HTR-8/SVneo (cell line): ENCODE data around the gene TCL1A.

Source experiments
- DNase-seq: peaks from one replicate; pipeline ENCODE4 v3.0.0; 2011; ENCODE audit warnings: low spot score, mixed read lengths; ENCODE audit not compliant: insufficient read length
- FAIRE-seq: peaks from 2 replicates; lab custom pipeline; 2011; peaks lifted over from hg19 to GRCh38; lab: Jason Lieb, UNC

The TCL1A gene

GRCh38 chr14:95710106-95710505 lies 3.8 kb downstream of the TCL1A start:
- DNase-seq, result no peak

DNA sequence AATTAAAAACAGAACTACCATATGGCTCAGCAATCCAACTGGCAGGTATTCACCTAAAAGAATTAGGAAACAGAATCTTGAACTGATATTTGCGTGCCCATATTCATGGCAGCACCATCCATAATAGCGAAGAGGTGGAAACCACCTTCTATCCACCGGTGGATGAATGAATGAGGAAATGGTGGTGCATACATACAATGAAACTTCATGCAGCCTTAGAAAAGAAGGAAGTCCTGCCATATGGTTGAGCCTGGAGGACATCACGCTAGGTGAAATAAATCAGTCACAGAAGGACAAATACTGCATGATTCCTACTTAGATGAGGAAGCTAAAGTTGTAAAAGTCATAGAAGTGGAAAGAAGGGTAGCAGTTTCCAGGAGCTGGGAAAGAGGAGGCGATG lies 6.6 kb downstream of the TCL1A start:
- no peak for DNase-seq
- FAIRE-seq, result no peak

More at GRCh38 chr14:95710106-95710505, 3.8 kb downstream of the TCL1A start:
- FAIRE-seq, result no peak

- FAIRE-seq (no peak), DNase-seq (no peak)
These were observed 8.4 kb downstream of the TCL1A start for GRCh38 chr14:95705518-95705917.

DNA sequence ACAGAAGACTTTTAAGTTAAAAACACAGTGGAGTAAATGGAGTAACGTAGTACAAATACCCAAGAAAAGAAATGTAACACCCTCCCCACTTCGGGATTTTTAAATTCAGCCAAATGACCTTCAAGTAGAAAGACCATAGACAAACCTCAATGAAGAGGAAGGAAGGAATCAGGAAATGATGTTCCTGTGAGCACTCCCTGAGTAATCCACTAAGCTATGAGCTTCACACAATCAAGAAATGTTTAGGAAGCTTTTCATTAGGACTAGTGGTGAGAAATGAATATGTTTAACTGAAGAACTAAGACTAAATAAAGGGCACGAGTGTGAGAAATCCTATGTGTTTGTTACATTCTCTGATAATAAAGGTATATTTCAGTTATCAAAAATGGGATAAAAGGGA lies 10.1 kb downstream of the TCL1A start:
- no peak for FAIRE-seq

DNA sequence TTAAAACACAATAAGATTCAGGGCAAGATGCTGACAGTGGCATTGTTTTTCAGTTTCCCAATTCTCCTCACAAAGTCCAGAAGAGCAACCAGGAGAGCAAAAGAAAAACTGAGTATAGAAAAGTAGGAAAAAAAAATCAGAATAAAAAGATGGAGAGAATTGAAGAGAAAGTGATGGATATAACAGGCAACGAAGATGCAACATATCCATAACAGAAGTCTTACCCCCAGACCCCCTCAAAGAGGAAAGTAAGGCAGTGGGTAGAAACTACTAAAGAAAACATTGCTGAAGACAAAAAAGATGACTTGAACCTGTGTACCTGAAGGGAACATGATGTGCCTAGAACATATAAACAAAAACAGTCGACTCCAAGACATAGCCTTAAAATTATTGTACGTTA lies 10.6 kb downstream of the TCL1A start:
- DNase-seq, result no peak
- no peak for FAIRE-seq

More for the DNA sequence above, 10.1 kb downstream of the TCL1A start:
- no peak for DNase-seq

DNA sequence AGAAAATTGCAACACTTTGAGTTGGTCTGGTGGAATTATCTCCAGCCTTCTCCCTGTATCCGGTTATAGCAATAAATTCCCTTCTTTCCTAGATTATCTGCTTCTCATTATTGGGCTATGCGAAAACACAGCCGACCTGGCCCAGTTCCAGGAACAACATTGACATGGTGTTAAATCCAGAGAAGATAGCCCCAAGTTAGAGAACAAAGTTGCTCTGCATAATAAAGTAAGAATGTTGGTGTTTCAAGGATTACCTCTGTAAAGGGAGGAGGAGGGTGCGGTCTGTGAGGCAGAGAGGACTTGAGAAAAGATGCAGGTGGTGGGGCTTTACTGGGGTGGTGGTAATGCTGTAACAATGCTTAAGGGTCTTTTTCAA lies 12.1 kb downstream of the TCL1A start:
- no peak for DNase-seq
- FAIRE-seq, result no peak

DNA sequence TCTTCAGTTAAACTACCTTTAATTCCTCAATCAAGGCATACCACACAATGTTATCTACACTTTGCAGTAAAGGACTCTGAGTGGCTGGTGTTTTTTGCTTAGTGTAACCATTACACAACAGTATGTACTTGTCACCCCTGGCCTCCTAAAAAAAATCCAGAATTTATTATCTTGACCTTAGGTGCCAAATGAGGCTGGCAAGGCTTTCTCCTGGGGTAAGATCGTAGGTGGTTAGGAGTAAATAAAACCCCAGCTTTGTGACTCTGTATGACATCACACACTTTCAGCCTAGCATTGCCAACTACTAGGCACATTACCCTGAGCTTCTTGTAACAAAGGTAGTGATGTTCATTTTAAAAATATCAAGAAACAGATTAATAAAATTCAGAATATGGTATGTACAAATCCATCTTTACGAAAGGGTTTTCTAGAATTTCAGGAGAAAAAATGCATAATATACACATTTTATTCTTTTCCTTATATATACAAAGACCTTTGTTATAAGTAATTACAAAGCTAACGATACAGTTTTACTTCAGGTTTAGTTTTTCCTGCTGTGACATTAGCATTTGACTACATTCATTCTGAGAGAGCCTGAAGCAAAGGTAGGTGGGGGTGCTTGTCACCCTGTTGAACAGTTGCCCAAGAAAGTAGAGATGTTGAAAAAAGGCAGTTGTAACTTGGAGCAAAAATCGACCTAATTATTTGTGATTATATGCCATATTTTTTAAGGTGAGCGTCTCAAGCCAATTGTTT lies 13.5 kb downstream of the TCL1A start:
- FAIRE-seq, result no peak

DNA sequence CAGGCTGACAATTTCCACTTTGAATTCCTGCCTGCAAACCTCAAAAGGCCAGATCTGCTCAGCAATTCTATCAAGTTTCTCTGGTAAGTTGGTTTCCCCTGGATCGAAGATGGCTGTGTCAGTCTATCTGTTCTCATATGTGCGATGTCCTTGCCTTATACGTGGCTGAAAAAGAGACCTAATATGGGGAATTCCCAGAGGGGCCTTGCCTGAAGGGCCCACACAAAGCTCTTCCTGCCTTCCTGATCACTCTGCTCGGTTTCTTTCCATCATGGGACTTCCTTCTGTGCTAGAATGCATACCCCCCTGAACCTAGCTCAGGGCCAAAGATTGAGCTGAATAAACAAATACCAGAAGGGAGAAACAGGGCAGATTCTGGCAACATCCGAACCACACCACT lies 14.5 kb downstream of the TCL1A start:
- FAIRE-seq, result no peak
- no peak for DNase-seq

More for the DNA sequence above, 13.5 kb downstream of the TCL1A start:
- DNase-seq, result no peak

GRCh38 chr14:95698287-95698686 lies 15.6 kb downstream of the TCL1A start:
- no peak for FAIRE-seq
- DNase-seq, result no peak

GRCh38 chr14:95697764-95698163 lies 16.2 kb downstream of the TCL1A start:
- DNase-seq (no peak), FAIRE-seq (no peak)

GRCh38 chr14:95696741-95697140 lies 17.2 kb downstream of the TCL1A start:
- DNase-seq (no peak), FAIRE-seq (no peak)

DNA sequence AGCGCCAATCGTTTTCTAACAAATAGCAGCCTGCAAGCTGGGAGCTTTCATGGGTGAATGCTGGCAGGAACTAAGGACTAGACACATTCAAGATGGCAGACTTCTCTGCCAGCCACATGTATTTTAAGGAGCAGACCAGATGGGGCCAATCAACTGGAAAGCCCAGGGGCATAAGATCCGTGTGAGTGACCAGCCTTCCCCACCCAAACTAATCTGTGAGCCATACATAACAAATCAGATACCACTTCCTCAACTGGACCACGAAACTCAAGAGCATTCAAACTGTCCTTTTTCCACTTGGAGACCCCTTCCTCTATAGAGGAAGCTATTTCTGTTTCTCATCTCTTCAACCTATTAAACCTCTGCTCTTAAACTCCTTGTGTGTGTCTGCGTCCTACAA lies 18.0 kb downstream of the TCL1A start:
- DNase-seq (no peak), FAIRE-seq (no peak)

DNA sequence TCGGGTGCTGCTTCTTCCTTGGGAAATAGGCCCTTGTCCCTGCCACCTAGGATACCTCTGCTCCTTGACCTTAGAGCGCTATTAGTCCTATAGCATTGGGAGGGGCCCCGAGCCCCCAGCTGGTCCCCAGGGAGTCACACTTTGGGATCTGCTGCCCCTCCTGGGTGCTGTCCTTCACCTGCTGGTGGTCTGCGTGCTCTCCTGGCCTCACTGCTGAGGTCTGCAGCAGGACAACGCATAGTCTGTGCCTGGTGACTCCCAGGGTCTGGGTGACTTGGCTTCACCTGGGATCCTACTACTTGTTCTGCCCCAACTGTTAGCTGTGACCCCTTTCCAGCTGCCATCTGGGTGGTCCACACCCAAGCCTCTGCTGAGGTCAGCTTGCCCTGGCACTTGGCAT lies 18.9 kb downstream of the TCL1A start:
- FAIRE-seq (no peak), DNase-seq (no peak)

- DNase-seq, result no peak
- no peak for FAIRE-seq
These were observed 21.8 kb downstream of the TCL1A start for GRCh38 chr14:95692109-95692508.

GRCh38 chr14:95691591-95691990 lies 22.3 kb downstream of the TCL1A start:
- FAIRE-seq (no peak), DNase-seq (no peak)

- DNase-seq, result no peak
- FAIRE-seq, result no peak
These were observed 23.1 kb downstream of the TCL1A start for GRCh38 chr14:95690815-95691214.

GRCh38 chr14:95689441-95689840 lies 24.5 kb downstream of the TCL1A start:
- DNase-seq, result no peak
- FAIRE-seq, result no peak

DNA sequence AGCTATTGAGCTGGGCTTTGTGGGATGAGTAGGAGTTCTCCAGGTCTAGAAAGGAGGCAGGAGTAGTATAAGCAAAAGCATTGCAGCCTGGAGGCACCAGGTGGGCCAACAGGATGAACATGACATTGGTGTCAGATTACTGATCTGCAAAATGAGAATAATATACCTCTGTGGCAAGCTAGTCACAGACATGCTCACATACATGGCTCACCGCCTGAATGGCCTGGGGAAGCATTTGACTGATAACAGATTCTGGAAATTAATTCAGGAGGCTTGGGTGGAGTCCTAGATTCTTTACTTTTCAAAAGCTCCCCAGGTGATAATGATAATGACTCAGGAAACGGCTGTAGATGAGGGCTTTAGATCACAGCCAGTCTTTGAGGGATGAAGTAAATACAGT lies 27.0 kb downstream of the TCL1A start:
- FAIRE-seq, result no peak
- DNase-seq, result no peak

DNA sequence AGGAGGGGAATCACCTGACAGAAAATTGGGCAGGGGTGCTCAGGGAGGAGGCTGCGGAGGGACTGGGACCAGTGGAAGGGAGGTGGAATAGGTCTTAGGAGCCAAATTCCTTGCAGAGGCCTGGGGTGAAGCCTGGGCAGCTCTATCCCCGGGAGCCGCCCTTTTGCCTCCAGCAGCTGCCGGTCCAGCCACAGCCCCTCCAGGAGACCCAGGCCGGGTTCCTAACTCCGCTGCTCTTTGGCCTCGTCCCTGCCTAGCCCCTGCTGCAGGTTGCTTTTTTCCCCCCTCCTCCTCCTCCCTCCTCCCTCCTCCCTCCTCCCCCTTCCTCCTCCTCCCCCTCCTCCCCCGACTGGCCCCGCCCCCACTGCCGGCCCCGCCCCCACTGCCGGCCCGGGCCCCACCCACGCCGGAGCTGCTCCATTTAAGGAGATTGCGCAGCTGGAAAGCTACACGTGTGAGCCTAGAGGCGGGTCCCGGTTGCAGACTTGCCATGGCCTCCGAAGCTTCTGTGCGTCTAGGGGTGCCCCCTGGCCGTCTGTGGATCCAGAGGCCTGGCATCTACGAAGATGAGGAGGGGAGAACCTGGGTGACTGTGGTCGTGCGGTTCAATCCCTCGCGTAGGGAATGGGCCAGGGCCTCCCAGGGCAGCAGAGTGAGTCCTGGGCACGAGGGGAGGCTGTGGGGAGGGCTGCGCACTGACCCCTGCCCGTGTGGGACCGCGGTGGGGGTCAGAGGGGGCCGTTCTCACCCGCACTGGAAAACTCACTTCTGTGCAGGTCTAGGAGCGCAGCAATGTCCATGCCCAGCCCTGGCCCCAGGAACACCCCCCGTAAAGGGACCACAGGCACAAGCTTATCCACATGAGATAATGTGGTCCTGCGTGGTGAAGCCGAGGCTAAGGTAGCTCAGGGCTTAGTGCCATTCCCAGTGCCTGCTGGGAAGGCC lies 27.7 kb downstream of the TCL1A start, which contains the start of gene TCL1B:
Gene TCL1B (plus strand): TSS at position 449 of the 945 bp plus-strand sequence. CDS start 42 bp downstream, at position 491.
- FAIRE-seq, result no peak
- DNase-seq, result no peak

- FAIRE-seq, result no peak
- DNase-seq, result no peak
These were observed 30.1 kb downstream of the TCL1A start for GRCh38 chr14:95683793-95684192.

GRCh38 chr14:95681153-95681552 lies 32.8 kb downstream of the TCL1A start:
- FAIRE-seq (no peak), DNase-seq (no peak)
